ENCODE measurements around the gene MOGAT1. TPM values are rescaled to one million over a fixed set of nuclear protein-coding genes. Genes with fewer than 3 reads are reported as not detected.

MOGAT1 gene
- total and polyA plus RNA-seq, 2 of the 13 experiments (the other 11 are each of a cell fraction or from before 2014, with no cell fraction given), result 0.98 to 4.3 TPM

DNA sequence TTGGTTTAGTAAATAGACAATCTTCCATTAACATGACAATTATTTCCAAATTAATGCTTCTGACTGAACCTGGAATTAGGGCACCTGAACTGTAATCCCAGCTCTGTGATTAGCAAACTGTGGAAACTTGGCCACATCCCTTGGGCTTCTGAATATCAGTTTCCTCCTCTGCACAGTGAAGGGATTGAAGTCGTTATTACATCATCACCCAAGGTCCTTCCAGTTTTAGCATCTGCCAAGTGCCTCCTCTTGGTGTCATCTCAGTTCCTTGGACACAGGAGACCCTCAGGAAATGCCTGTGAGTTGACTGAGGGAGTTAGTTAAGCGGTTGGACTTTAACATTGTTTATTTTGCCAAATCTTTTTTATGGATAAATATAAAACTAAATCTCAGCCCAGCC, 64.8 kb downstream of the MOGAT1 start:
- DNase-seq (ENCODE audit: low spot score), result no peak
- H3K9me3 ChIP-seq (ENCODE audit: low read length), result no peaks in the 10 kb centered on the region
- ChIA-PET POLR2A (interaction anchor here (2.9 kb wide), 2 partner anchors 27 to 61 kb away, joined by 16 to 23 read pairs; no protein-coding TSS in a partner anchor), CTCF (ENCODE audit: low intra/inter-chr PET ratio, low total read pairs) (no interaction called here)
- H4K20me1 ChIP-seq (ENCODE audit: insufficient read depth, low read length), result no peaks in the 10 kb centered on the region
- no peak overlapping the region for H2AFZ ChIP-seq (ENCODE audit: low read length)
- H3K4me3 ChIP-seq (replicated peaks in 1 of 3; ENCODE audit: insufficient read depth in 1 of 3, low read depth in 2 of 3, low read length in 3 of 3), result no peak overlapping the region
- H3K79me2 ChIP-seq (ENCODE audit: insufficient read depth, low read length), result no peaks in the 10 kb centered on the region
- WGBS (ENCODE audit: low lambda C conversion rate), result 84% methylated on average over 2 of the region's 2 CpGs
- TF ChIP-seq ATF7 (IDR thresholded peaks at IDR 0.05) (0 out of 2 replicates have a peak, but pooled peaks have one; percentile 50), ATF7 (CRISPR knock-in tag; IDR thresholded peaks at IDR 0.05) (no peak), CEBPB (IDR thresholded peaks at IDR 0.05; ENCODE audit: borderline replicate concordance, low read depth, low read length) (peak; percentile 57; the same call in 1 of the 2 replicates), ZSCAN30 (CRISPR knock-in tag; IDR thresholded peaks at IDR 0.05) (no peak)
- TF ChIP-seq, protein P1, sequence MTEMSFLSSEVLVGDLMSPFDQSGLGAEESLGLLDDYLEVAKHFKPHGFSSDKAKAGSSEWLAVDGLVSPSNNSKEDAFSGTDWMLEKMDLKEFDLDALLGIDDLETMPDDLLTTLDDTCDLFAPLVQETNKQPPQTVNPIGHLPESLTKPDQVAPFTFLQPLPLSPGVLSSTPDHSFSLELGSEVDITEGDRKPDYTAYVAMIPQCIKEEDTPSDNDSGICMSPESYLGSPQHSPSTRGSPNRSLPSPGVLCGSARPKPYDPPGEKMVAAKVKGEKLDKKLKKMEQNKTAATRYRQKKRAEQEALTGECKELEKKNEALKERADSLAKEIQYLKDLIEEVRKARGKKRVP (CRISPR knock-in tag; IDR thresholded peaks at IDR 0.05), result 0 out of 4 replicates have a peak, but pooled peaks of 1 of the 2 experiments have one; percentile 16
- intact Hi-C loops (cut with micrococcal nuclease; ENCODE audit: unreplicated experiment) (no loop called here), in situ Hi-C loops (cut with HindIII; ENCODE audit: extremely low pct_ligation_motif_present, low pct_unique_long_range_greater_than_20kb) (no loop called here)
- peaks cover 89% of the 10 kb centered on the region for H3K4me1 ChIP-seq (ENCODE audit: insufficient read depth, low read length)
- no peaks in the 10 kb centered on the region for H3K36me3 ChIP-seq (replicated peaks in 1 of 2; ENCODE audit: control insufficient read depth in 1 of 2, insufficient read depth in 2 of 2, low read length in 2 of 2)
- H3K4me2 ChIP-seq (ENCODE audit: low read depth, low read length), result no peak overlapping the region
- no peak for ATAC-seq
- no peak for FAIRE-seq
- no peak overlapping the region for H3K9ac ChIP-seq (ENCODE audit: insufficient read depth, low read depth, low read length)
- H3K27ac ChIP-seq (ENCODE audit: extremely low read length, insufficient read depth, low read length), result no peak overlapping the region
- H3K27me3 ChIP-seq (ENCODE audit: control insufficient read depth in 1 of 2, insufficient read depth in 2 of 2, low read length in 2 of 2), result no peaks in the 10 kb centered on the region
- BruUV-seq (replicated peaks), result no TSS peak

DNA sequence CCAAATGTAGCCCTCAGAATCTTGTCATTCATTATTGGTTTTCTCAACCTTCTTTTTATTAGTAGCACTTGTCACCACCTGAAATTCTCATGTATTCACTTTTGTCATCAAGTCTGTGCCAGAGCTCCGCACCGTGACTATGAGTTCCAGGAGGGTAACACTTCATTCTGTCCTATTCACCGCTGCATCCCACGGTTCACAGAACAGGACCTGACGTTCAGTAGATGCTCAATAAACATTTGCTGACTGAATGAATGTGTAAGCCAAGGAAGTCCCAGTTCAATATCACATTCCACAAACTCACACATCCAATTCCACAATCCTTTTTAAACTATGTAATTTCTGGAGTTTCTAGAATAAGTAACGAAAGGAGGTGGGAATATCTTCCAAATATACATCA, 65.5 kb downstream of the MOGAT1 start:
- Histone ChIP-seq H2AFZ (ENCODE audit: low read length) (no peak overlapping the region), H3K4me2 (ENCODE audit: low read depth, low read length) (no peak overlapping the region), H3K9me3 (ENCODE audit: low read length) (no peaks in the 10 kb centered on the region), H3K4me1 (ENCODE audit: insufficient read depth, low read length) (peaks cover 88% of the 10 kb centered on the region), H3K79me2 (ENCODE audit: insufficient read depth, low read length) (no peaks in the 10 kb centered on the region), H3K4me3 (replicated peaks in 1 of 3; ENCODE audit: insufficient read depth in 1 of 3, low read depth in 2 of 3, low read length in 3 of 3) (no peak overlapping the region), H3K27ac (ENCODE audit: extremely low read length, insufficient read depth, low read length) (no peak overlapping the region), H3K27me3 (ENCODE audit: control insufficient read depth in 1 of 2, insufficient read depth in 2 of 2, low read length in 2 of 2) (no peaks in the 10 kb centered on the region), H3K9ac (ENCODE audit: insufficient read depth, low read depth, low read length) (no peak overlapping the region), H4K20me1 (ENCODE audit: insufficient read depth, low read length) (no peaks in the 10 kb centered on the region), H3K36me3 (replicated peaks in 1 of 2; ENCODE audit: control insufficient read depth in 1 of 2, insufficient read depth in 2 of 2, low read length in 2 of 2) (no peaks in the 10 kb centered on the region)
- 83% methylated on average over 6 of the region's 6 CpGs for WGBS (ENCODE audit: low lambda C conversion rate)
- no TSS peak for BruUV-seq (replicated peaks)
- ChIA-PET POLR2A (no interaction called here), CTCF (ENCODE audit: low intra/inter-chr PET ratio, low total read pairs) (no interaction called here)
- TF ChIP-seq ZNF3 (CRISPR knock-in tag; IDR thresholded peaks at IDR 0.05) (peak; percentile 68; the same call in 1 of the 2 replicates), CENPX (CRISPR knock-in tag; IDR thresholded peaks at IDR 0.05) (no peak)
- in situ Hi-C loops (cut with HindIII; ENCODE audit: extremely low pct_ligation_motif_present, low pct_unique_long_range_greater_than_20kb) (no loop called here), intact Hi-C loops (cut with micrococcal nuclease; ENCODE audit: unreplicated experiment) (no loop called here)
- DNase-seq (ENCODE audit: low spot score) (no peak), ATAC-seq (no peak), FAIRE-seq (no peak)

All from HepG2 (cell line).